MM.1S (cell line): ENCODE results near the gene ADAMTS6.

Experiments used
- DNase-seq: peaks from one replicate; pipeline ENCODE4 v3.0.0-alpha.2; 2015
- H2AFZ ChIP-seq: fragments of 300-600 bp; sonication (generic); 2 replicates; pipeline ENCODE4 v1.6.0; 2016; ENCODE audit warnings: antibody characterized with exemption, low read length
- H3F3A ChIP-seq: fragments of 300-600 bp; sonication (generic); 2 replicates; pipeline ENCODE4 v1.6.1; 2016; ENCODE audit warnings: mild to moderate bottlenecking, antibody characterized with exemption, low read length, moderate library complexity, mixed read lengths; ENCODE audit not compliant: insufficient read depth
- H3K27ac ChIP-seq: fragments of 300-600 bp; sonication (generic); 2 replicates; pipeline ENCODE4 v1.5.1; 2016; ENCODE audit warnings: mild to moderate bottlenecking, low read length
- H3K27me3 ChIP-seq: fragments of 300-600 bp; sonication (generic); replicated peaks from 2 replicates; pipeline ENCODE4 v1.6.0; 2016; ENCODE audit warnings: low read length; ENCODE audit not compliant: insufficient read depth
- H3K36me3 ChIP-seq: fragments of 300-600 bp; sonication (generic); replicated peaks from 2 replicates; pipeline ENCODE4 v1.6.1; 2016; ENCODE audit warnings: mild to moderate bottlenecking, low read length, mixed read lengths; ENCODE audit not compliant: insufficient read depth
- H3K4me1 ChIP-seq: fragments of 300-600 bp; sonication (generic); 2 replicates; pipeline ENCODE4 v1.6.1; 2016; ENCODE audit warnings: low read length, mixed read lengths
- H3K4me2 ChIP-seq: fragments of 300-600 bp; sonication (generic); 2 replicates; pipeline ENCODE4 v1.6.0; 2016; ENCODE audit warnings: low read depth, low read length
- H3K4me3 ChIP-seq: fragments of 300-600 bp; sonication (generic); 2 replicates; pipeline ENCODE4 v1.5.1; 2016; ENCODE audit warnings: low read length, mixed read lengths
- H3K79me2 ChIP-seq: fragments of 300-600 bp; sonication (generic); 2 replicates; pipeline ENCODE4 v1.6.1; 2016; ENCODE audit warnings: mixed run types, low read length, mixed read lengths
- H3K9ac ChIP-seq: fragments of 300-600 bp; sonication (generic); 2 replicates; pipeline ENCODE4 v1.6.1; 2016; ENCODE audit warnings: low read length, mixed read lengths
- H3K9me2 ChIP-seq: fragments of 300-600 bp; sonication (generic); replicated peaks from 2 replicates; pipeline ENCODE4 v1.6.1; 2016; ENCODE audit warnings: mild to moderate bottlenecking, low read length, mixed read lengths; ENCODE audit not compliant: insufficient read depth
- H3K9me3 ChIP-seq: fragments of 300-600 bp; sonication (generic); replicated peaks from 2 replicates; pipeline ENCODE4 v1.6.1; 2016; ENCODE audit warnings: mild to moderate bottlenecking, low read length, mixed read lengths; ENCODE audit not compliant: insufficient read depth
- H4K20me1 ChIP-seq: fragments of 300-600 bp; sonication (generic); 2 replicates; pipeline ENCODE4 v1.6.1; 2016; ENCODE audit warnings: mild to moderate bottlenecking, low read length, moderate library complexity, mixed read lengths; ENCODE audit not compliant: insufficient read depth
- EZH2 ChIP-seq: fragments of 300-600 bp; sonication (generic); optimal IDR thresholded peaks from 2 replicates; pipeline ENCODE3; 2017; ENCODE audit warnings: low read depth, mild to moderate bottlenecking, antibody characterized with exemption, low read length, mixed read lengths
- EZH2phosphoT487 ChIP-seq: fragments of 300-600 bp; sonication (generic); IDR thresholded peaks from 2 replicates; pipeline ENCODE4 v1.6.1; 2018; ENCODE audit warnings: antibody characterized with exemption, low read length
- TF ChIP-seq, protein P1 (sequence below): fragments of 300-600 bp; sonication (generic); IDR thresholded peaks from 2 replicates; pipeline ENCODE4 v1.5.1; 2016; ENCODE audit warnings: antibody characterized with exemption, low read length, mixed read lengths

ADAMTS6 gene

DNA sequence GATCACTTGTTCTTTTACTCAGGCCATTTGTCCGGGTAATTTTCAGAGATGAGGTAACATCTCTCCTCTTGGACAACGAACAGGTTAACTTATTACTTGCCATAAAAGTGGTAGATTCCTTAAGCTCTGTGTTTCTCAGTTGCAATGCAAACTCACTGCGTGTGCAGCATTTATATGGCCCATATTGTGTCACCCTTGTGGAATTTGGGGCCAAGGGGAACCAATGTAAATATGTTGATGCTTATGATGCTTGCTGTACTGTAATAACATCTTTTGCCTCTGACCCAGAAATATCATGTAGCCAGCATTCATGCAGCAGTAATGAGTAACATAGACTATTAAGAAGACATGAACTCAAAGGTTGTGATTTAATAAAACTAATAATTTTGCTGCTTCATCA, 175.8 kb downstream of the ADAMTS6 start:
- no peaks in the 10 kb centered on the region for H3K36me3 ChIP-seq
- no peaks in the 10 kb centered on the region for H3K27me3 ChIP-seq
- no peak for DNase-seq
- no peak overlapping the region for H2AFZ ChIP-seq
- no peaks in the 10 kb centered on the region for H3K4me1 ChIP-seq
- no peak overlapping the region for H3K4me3 ChIP-seq
- no peaks in the 10 kb centered on the region for H3F3A ChIP-seq
- H4K20me1 ChIP-seq: no peaks in the 10 kb centered on the region
- H3K4me2 ChIP-seq: no peak overlapping the region
- no peaks in the 10 kb centered on the region for H3K9me3 ChIP-seq
- H3K27ac ChIP-seq: no peak overlapping the region
- no peaks in the 10 kb centered on the region for H3K79me2 ChIP-seq
- no peaks in the 10 kb centered on the region for H3K9me2 ChIP-seq
- TF ChIP-seq EZH2phosphoT487: no peak
- TF ChIP-seq, protein P1, sequence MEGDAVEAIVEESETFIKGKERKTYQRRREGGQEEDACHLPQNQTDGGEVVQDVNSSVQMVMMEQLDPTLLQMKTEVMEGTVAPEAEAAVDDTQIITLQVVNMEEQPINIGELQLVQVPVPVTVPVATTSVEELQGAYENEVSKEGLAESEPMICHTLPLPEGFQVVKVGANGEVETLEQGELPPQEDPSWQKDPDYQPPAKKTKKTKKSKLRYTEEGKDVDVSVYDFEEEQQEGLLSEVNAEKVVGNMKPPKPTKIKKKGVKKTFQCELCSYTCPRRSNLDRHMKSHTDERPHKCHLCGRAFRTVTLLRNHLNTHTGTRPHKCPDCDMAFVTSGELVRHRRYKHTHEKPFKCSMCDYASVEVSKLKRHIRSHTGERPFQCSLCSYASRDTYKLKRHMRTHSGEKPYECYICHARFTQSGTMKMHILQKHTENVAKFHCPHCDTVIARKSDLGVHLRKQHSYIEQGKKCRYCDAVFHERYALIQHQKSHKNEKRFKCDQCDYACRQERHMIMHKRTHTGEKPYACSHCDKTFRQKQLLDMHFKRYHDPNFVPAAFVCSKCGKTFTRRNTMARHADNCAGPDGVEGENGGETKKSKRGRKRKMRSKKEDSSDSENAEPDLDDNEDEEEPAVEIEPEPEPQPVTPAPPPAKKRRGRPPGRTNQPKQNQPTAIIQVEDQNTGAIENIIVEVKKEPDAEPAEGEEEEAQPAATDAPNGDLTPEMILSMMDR: no peak
- no peak for TF ChIP-seq EZH2
- H3K9ac ChIP-seq: no peak overlapping the region

DNA sequence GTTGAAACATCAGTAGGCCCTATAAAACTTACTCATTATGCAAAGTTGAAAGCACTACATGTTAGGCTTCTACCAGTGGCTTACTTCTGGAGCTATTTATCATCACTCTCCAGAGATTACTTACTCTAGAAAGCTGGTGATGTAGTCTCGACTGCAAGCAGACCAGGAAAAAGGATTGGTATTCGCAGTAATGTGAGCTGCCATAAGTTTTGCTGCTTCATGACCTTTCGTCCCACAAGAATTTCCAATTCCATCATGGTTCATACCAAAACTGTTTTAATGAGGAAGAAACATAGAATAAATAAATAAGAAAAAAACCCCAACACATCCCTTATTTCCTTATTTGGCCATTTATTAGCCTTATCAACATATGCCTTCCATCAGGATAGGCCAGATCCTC, 181.9 kb downstream of the ADAMTS6 start:
- Histone ChIP-seq H3K9me3 (no peaks in the 10 kb centered on the region), H3K9ac (no peak overlapping the region), H3K4me3 (no peak overlapping the region), H3K4me2 (no peak overlapping the region), H3K4me1 (no peaks in the 10 kb centered on the region), H3K36me3 (no peaks in the 10 kb centered on the region), H3K27me3 (no peaks in the 10 kb centered on the region), H3K79me2 (no peaks in the 10 kb centered on the region), H4K20me1 (no peaks in the 10 kb centered on the region), H2AFZ (no peak overlapping the region), H3K27ac (no peak overlapping the region), H3F3A (no peaks in the 10 kb centered on the region), H3K9me2 (no peaks in the 10 kb centered on the region)
- TF ChIP-seq EZH2phosphoT487 (no peak), EZH2 (no peak)
- TF ChIP-seq, protein P1: no peak
- DNase-seq: no peak

DNA sequence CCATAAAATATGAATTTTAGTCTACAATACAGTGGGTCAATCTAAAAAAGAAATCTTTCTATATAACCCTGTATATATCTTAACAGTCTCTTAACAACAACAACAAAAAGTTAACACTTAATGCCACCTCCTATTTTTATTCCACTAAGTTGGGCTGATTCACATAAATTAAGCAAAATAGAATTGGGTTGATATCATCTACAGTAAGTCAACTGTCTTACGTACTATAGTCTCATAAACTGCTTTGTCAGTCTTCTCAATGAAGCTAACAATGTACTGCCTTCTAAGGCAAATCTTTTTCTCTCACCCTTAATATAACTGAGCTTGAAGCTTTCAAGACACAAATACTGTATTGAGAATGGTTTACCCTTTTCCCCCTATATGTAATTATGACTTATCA, 185.7 kb downstream of the ADAMTS6 start:
- H3K9me2 ChIP-seq: no peaks in the 10 kb centered on the region
- H3F3A ChIP-seq: no peaks in the 10 kb centered on the region
- H3K9ac ChIP-seq: no peak overlapping the region
- H3K4me1 ChIP-seq: no peaks in the 10 kb centered on the region
- H3K79me2 ChIP-seq: no peaks in the 10 kb centered on the region
- H3K27me3 ChIP-seq: no peaks in the 10 kb centered on the region
- H4K20me1 ChIP-seq: no peaks in the 10 kb centered on the region
- no peaks in the 10 kb centered on the region for H3K9me3 ChIP-seq
- no peaks in the 10 kb centered on the region for H3K36me3 ChIP-seq
- DNase-seq: no peak
- no peak overlapping the region for H2AFZ ChIP-seq
- no peak overlapping the region for H3K4me2 ChIP-seq
- TF ChIP-seq EZH2 (no peak), EZH2phosphoT487 (no peak)
- TF ChIP-seq, protein P1: no peak
- no peak overlapping the region for H3K27ac ChIP-seq
- no peak overlapping the region for H3K4me3 ChIP-seq
